Adrenal gland (tissue), 5 donors: Measurements from ENCODE around the gene THSD4.

Experiments used
- POLR2A ChIP-seq, 2 donors: fragments of 450-650 bp; IDR thresholded peaks; one replicate each; pipeline ENCODE4 v1.6.1; 2017; ENCODE audit warnings: antibody characterized with exemption in 2 of 2, mild to moderate bottlenecking in 2 of 2, moderate library complexity in 1 of 2
- TF ChIP-seq, protein P1 (sequence below), 6 experiments: fragments of 450-650 bp in 4 of 6; fragments of 200-600 bp in 2 of 6; sonication (generic) in 1 of 6; IDR thresholded peaks; 1 replicate in 5 of 6; 2 replicates in 1 of 6; pipeline versions ENCODE4 v1.5.1 to v1.8.0; 2016 to 2021; ENCODE audit warnings: antibody characterized with exemption in 6 of 6, mild to moderate bottlenecking in 2 of 6, moderate library complexity in 1 of 6
- donor health status: DM: no; HTN: no; CAD: no.

DNA sequence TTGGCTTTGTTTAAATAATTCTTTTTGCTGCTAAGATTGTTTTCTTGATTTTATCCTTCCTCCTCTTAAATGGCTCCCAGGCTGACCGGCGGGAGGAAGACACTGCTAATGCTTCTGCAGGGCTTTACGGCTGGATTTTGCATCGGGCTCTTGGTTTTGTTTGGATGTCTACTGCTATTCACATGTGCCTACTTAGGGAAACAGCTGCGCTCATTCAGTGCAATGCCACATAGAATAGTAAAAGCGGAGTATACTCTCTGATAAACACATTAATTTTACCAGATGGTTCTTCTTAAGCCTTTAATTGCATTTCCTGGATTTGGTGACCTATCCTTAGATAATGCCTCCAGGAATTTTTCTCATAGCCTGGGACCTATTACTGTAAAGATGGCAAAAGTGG is 146.6 kb downstream of the THSD4 start:
- TF ChIP-seq, protein P1, sequence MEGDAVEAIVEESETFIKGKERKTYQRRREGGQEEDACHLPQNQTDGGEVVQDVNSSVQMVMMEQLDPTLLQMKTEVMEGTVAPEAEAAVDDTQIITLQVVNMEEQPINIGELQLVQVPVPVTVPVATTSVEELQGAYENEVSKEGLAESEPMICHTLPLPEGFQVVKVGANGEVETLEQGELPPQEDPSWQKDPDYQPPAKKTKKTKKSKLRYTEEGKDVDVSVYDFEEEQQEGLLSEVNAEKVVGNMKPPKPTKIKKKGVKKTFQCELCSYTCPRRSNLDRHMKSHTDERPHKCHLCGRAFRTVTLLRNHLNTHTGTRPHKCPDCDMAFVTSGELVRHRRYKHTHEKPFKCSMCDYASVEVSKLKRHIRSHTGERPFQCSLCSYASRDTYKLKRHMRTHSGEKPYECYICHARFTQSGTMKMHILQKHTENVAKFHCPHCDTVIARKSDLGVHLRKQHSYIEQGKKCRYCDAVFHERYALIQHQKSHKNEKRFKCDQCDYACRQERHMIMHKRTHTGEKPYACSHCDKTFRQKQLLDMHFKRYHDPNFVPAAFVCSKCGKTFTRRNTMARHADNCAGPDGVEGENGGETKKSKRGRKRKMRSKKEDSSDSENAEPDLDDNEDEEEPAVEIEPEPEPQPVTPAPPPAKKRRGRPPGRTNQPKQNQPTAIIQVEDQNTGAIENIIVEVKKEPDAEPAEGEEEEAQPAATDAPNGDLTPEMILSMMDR (IDR thresholded peaks at IDR 0.05) = no peak
- no peak for TF ChIP-seq POLR2A (IDR thresholded peaks at IDR 0.05)
